Spleen (tissue), 13 donors: ENCODE measurements around the gene LRRC47. TPM values are rescaled to one million over a fixed set of nuclear protein-coding genes. Genes with fewer than 3 reads are reported as not detected.
A peak's percentile ranks its signal among the peaks of the same experiment; 100 is the strongest.

ENCODE experiments used
- DNase-seq: peaks from one replicate; pipeline ENCODE4 v3.0.0-alpha.2; 2020
- H3K27ac ChIP-seq, 8 donors: fragments of 200-600 bp; sonication (generic) in 7 of 8; 1 replicate in 4 of 8; 2 replicates in 4 of 8; pipeline versions ENCODE4 v1.5.0 to v1.8.0; 2016 to 2021; ENCODE audit warnings: inconsistent platforms in 4 of 8, mild to moderate bottlenecking in 4 of 8, moderate library complexity in 1 of 8
- H3K27me3 ChIP-seq, 7 donors: fragments of 200-600 bp; sonication (generic) in 6 of 7; replicated peaks in 1 of 7; 1 replicate in 4 of 7; 2 replicates in 3 of 7; pipeline versions ENCODE4 v1.5.0 to v1.8.0; 2016 to 2021; ENCODE audit warnings: inconsistent platforms in 3 of 7, mild to moderate bottlenecking in 1 of 7
- H3K36me3 ChIP-seq, 6 donors: fragments of 200-600 bp; sonication (generic) in 5 of 6; 1 replicate in 4 of 6; 2 replicates in 2 of 6; pipeline versions ENCODE4 v1.5.0 to v1.8.0; 2016 to 2021; ENCODE audit warnings: inconsistent platforms in 2 of 6
- H3K4me1 ChIP-seq, 6 donors: fragments of 200-600 bp; sonication (generic) in 5 of 6; 1 replicate in 3 of 6; 2 replicates in 3 of 6; pipeline versions ENCODE4 v1.5.0 to v1.8.0; 2016 to 2021; ENCODE audit warnings: inconsistent platforms in 3 of 6
- H3K4me3 ChIP-seq, 8 donors: fragments of 200-600 bp; sonication (generic) in 7 of 8; 1 replicate in 4 of 8; 2 replicates in 4 of 8; pipeline versions ENCODE4 v1.5.0 to v1.8.0; 2016 to 2021; ENCODE audit warnings: inconsistent platforms in 4 of 8, mild to moderate bottlenecking in 4 of 8, moderate library complexity in 2 of 8
- H3K9me3 ChIP-seq, 8 donors: fragments of 200-600 bp; sonication (generic) in 7 of 8; 1 replicate in 4 of 8; 2 replicates in 4 of 8; pipeline versions ENCODE4 v1.5.0 to v1.8.0; 2016 to 2021; ENCODE audit warnings: inconsistent platforms in 4 of 8
- POLR2A ChIP-seq, 3 donors: fragments of 450-650 bp; IDR thresholded peaks; one replicate each; pipeline ENCODE4 v1.5.1; 2017; ENCODE audit warnings: antibody characterized with exemption in 3 of 3, mild to moderate bottlenecking in 1 of 3
- POLR2AphosphoS5 ChIP-seq, 3 donors: sonication (generic); formaldehyde crosslinking; IDR thresholded peaks; one replicate each; pipeline ENCODE4 v1.5.1; 2017; ENCODE audit warnings: antibody characterized with exemption in 3 of 3
- WGBS, 5 donors: extraction: QIAGEN DNeasy Blood & Tissue Kit in 3 of 5; methylation state at CpG; one replicate each; pipeline versions ENCODE4 v1.1.5 to v1.1.7; 2013 to 2018; 5-methylcytosine and 5-hydroxymethylcytosine counted together
- intact Hi-C: fragments of 100-400 bp; cut with DNase I; formaldehyde crosslinking; loops from one replicate; pipeline ENCODE4 v1.15.0; 2023; ENCODE audit warnings: low total_unique reads
- long read RNA-seq, 2 donors: transcript quantifications; one replicate each; lab custom pipeline, GENCODE V29; 2026
- polyA plus RNA-seq, 3 donors: library from polyadenylated mRNA; stranded (reverse); fragments of 200-250 nt; gene quantifications; one replicate each; pipeline ENCODE4 v1.2.1, GENCODE V29; 2013
- total RNA-seq, 7 donors: library from RNA; depleted of rRNA in 3 of 7; stranded (reverse); fragments of >200 nt in 3 of 7; fragmentation: NEBNext Ultra II Directional in 4 of 7; extraction: Animal tissue kit (Norgen Biotek cat#: 25700) in 4 of 7; gene quantifications; one replicate each; pipeline versions ENCODE4 v1.1.0 to v1.2.1, GENCODE V29; 2016 to 2021
- TF ChIP-seq, protein P1 (sequence below), 11 experiments: fragments of 200-600 bp in 7 of 11; fragments of 450-650 bp in 4 of 11; sonication (generic) in 4 of 11; IDR thresholded peaks in 8 of 11; conservative IDR thresholded peaks in 3 of 11; 1 replicate in 7 of 11; 2 replicates in 4 of 11; pipeline versions ENCODE4 v1.4.0 to v1.8.0; 2016 to 2021; ENCODE audit warnings: antibody characterized with exemption in 11 of 11, inconsistent platforms in 4 of 11, mild to moderate bottlenecking in 1 of 11
- donor health status: healthy with polysubstance abuse.
- donor health status: DM: no; HTN: no; CAD: no; lungs with moderate emphysema.
- donor health status: DM: no; HTN: no; CAD: no.
- donor health status: Bipolar disorder and iron deficiency.
- donor health status: healthy.
- donor health status: DM: no; HTN: no; CAD: no.
- donor health status: DM: yes; HTN: yes; CAD: no.

Gene LRRC47
- total RNA-seq = 10 to 100 TPM; 24.1 to 39.0 (median 28.3) TPM
- polyA plus RNA-seq = 10 to 100 TPM; 12.5 to 21.4 (median 18.1) TPM
- long read RNA-seq, donor 1, full-length matches to known transcripts = 16 of 16 reads
- long read RNA-seq, donor 1, partial matches to known transcripts = 0 of 16 reads
- long read RNA-seq, donor 1, other reads (novel, unspliced or antisense) = 0 of 16 reads
- long read RNA-seq, donor 2, full-length matches to known transcripts = 8 of 8 reads
- long read RNA-seq, donor 2, partial matches to known transcripts = 0 of 8 reads
- long read RNA-seq, donor 2, other reads (novel, unspliced or antisense) = 0 of 8 reads

DNA sequence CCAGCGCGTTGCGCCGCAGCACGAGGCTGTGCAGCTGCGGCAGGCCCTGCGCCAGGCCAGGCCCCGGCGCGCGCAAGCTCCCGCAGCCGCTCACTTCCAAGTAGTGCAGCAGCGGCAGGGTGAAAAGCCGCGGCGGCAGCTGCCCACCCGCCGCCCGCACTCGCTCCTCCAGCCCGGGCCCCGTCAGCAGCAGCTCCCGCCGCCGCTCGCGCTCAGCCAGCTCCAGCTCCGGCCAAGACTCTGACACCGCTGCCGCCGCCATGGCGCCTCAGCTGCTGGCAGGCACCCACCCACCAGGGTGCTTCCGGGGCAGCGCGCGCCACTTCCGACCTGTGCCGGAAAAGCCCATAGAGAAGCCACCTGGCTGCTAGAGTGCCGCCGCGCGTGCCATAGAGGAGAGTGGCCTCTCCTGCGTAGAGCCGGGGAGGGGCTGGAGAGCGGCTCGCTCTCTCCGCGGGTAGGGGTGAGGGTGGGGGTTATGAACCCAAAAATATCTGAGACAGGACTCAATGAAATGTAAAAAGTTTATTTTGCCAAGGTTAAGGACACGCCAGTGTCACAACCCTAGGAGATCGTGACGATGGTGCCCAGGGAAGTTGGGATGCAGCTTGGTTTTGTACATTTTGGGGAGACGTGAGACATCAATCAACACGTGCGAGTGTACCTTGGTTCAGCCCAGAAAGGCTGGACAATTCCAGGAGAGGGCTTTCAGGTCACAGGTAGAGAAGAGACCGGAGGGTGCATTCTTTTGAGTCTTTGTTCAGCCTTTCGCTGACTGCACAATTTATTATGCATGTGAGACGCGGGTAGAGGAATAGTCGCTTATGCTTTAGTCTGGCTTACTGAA is at the start of gene LRRC47:
LRRC47 (minus strand) TSS at position 284 of the 847 bp plus-strand sequence; CDS start at position 262, 22 bp downstream.
- peaks cover 0 to 22% (median 2%) of the 10 kb centered on the region in 6 donors for H3K36me3 ChIP-seq
- 2 to 13% (median 6%) methylated on average over 25 to 60 of the region's 60 CpGs for WGBS, 5 donors
- peak; percentile 100 for DNase-seq
- H3K27me3 ChIP-seq = peaks cover 0 to 11% (median 0%) of the 10 kb centered on the region in 7 donors
- peak within 1 kb of the TSS; percentile 63 to 100 (median 99) for H3K4me3 ChIP-seq
- intact Hi-C loops = no loop called here
- peaks cover 27 to 58% (median 43%) of the 10 kb centered on the region in 6 donors for H3K4me1 ChIP-seq
- peak within 1 kb of the TSS in 7 of 8 donors; percentile 53 to 85 (median 73) for H3K27ac ChIP-seq
- H3K9me3 ChIP-seq = no peaks in the 10 kb centered on the region
- TF ChIP-seq POLR2A (IDR thresholded peaks at IDR 0.05) = peak in 1 of 3 donors; percentile 49
- TF ChIP-seq, protein P1, sequence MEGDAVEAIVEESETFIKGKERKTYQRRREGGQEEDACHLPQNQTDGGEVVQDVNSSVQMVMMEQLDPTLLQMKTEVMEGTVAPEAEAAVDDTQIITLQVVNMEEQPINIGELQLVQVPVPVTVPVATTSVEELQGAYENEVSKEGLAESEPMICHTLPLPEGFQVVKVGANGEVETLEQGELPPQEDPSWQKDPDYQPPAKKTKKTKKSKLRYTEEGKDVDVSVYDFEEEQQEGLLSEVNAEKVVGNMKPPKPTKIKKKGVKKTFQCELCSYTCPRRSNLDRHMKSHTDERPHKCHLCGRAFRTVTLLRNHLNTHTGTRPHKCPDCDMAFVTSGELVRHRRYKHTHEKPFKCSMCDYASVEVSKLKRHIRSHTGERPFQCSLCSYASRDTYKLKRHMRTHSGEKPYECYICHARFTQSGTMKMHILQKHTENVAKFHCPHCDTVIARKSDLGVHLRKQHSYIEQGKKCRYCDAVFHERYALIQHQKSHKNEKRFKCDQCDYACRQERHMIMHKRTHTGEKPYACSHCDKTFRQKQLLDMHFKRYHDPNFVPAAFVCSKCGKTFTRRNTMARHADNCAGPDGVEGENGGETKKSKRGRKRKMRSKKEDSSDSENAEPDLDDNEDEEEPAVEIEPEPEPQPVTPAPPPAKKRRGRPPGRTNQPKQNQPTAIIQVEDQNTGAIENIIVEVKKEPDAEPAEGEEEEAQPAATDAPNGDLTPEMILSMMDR (IDR thresholded peaks at IDR 0.05 in 8 of 11, conservative IDR thresholded peaks at IDR 0.05 in 3 of 11) = peak in 6 of 11 experiments; percentile 11 to 51 (median 46)
- peak; percentile 94 to 96 (median 95) for TF ChIP-seq POLR2AphosphoS5 (IDR thresholded peaks at IDR 0.05)

DNA sequence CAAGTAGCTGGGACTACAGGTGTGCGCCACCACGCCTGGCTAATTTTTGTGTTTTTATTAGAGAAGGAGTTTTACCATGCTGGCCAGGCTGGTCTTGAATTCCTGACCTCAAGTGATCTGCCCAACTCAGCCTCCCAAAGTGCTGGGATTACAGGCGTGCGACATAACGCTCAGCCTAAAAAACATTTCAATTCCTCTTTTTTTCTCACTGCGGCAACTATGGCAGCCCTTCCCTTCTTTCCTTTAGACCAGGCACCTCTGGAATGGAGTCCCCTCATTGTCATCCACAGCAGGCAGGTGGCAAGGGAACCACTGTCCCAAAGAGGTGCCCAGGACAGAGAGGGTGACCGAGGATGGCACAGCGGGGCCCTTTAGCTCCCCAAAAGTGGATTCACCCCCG is 46.6 kb upstream of the LRRC47 start:
- TF ChIP-seq POLR2AphosphoS5 (IDR thresholded peaks at IDR 0.05) (no peak), POLR2A (IDR thresholded peaks at IDR 0.05) (no peak)
- TF ChIP-seq, protein P1 (IDR thresholded peaks at IDR 0.05 in 8 of 11, conservative IDR thresholded peaks at IDR 0.05 in 3 of 11) = no peak
- no peak for DNase-seq
- H3K36me3 ChIP-seq = peaks cover 4 to 97% (median 68%) of the 10 kb centered on the region in 6 donors

DNA sequence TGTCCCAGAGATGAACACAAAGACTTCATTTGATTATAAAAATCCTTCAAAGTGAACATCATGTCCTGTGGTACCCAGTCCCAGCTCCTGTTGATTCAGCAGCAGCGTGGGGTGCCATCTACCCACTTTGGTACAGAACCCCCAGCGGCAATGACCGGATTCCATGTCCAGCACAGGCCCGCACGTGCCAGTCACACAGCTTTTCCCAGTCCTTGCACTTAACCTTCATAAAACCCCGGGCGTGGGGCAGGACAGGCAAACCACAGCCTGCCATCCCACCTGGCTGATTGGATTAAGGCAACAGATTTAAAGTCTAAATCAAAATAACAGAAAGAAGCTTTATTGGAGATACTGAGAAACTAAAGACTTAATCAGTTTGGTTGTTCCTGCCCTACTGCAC is 45.2 kb upstream of the LRRC47 start:
- no peaks in the 10 kb centered on the region for H3K4me1 ChIP-seq
- no peaks in the 10 kb centered on the region for H3K27me3 ChIP-seq
- DNase-seq = no peak
- no peak overlapping the region for H3K27ac ChIP-seq
- H3K36me3 ChIP-seq = peaks cover 4 to 97% (median 70%) of the 10 kb centered on the region in 6 donors
- 97% methylated on average over 7 of the region's 7 CpGs for WGBS, 5 donors
- peaks cover 0 to 16% (median 12%) of the 10 kb centered on the region in 8 donors for H3K9me3 ChIP-seq
- TF ChIP-seq POLR2AphosphoS5 (IDR thresholded peaks at IDR 0.05) (no peak), POLR2A (IDR thresholded peaks at IDR 0.05) (no peak)
- TF ChIP-seq, protein P1 (IDR thresholded peaks at IDR 0.05 in 8 of 11, conservative IDR thresholded peaks at IDR 0.05 in 3 of 11) = no peak
- no peak overlapping the region for H3K4me3 ChIP-seq
- intact Hi-C loops = no loop called here

More for the DNA sequence above, 46.6 kb upstream of the LRRC47 start:
- intact Hi-C loops = no loop called here
- no peaks in the 10 kb centered on the region for H3K4me1 ChIP-seq
- H3K27ac ChIP-seq = peak overlapping the region in 4 of 8 donors; percentile 10 to 64 (median 15)
- peaks cover 0 to 3% (median 2%) of the 10 kb centered on the region in 8 donors for H3K9me3 ChIP-seq
- no peaks in the 10 kb centered on the region for H3K27me3 ChIP-seq
- 60 to 93% (median 76%) methylated on average over 9 of the region's 9 CpGs for WGBS, 5 donors
- no peak overlapping the region for H3K4me3 ChIP-seq
